ENCODE results near the gene INTS6.

The INTS6 gene

GRCh38 chr13:51467730-51468129 is 14.9 kb upstream of the INTS6 start:
- no peaks in the 10 kb centered on the region for H3K36me3 Mint-ChIP-seq (ENCODE audit: low read depth)
- no peaks in the 10 kb centered on the region for H3K27me3 Mint-ChIP-seq (ENCODE audit: low read depth)
- no peak for TF ChIP-seq CTCF (IDR thresholded peaks at IDR 0.05; ENCODE audit: unreplicated experiment in 3 of 3)
- no peaks in the 10 kb centered on the region for H3K4me1 Mint-ChIP-seq
- H3K9me3 Mint-ChIP-seq = no peaks in the 10 kb centered on the region
- H3K4me3 Mint-ChIP-seq = no peak overlapping the region
- H3K27ac Mint-ChIP-seq = no peak overlapping the region

GRCh38 chr13:51465124-51465523 is 12.3 kb upstream of the INTS6 start:
- Mint-ChIP-seq H3K27ac (no peak overlapping the region), H3K9me3 (no peaks in the 10 kb centered on the region), H3K4me3 (no peak overlapping the region), H3K4me1 (no peaks in the 10 kb centered on the region), H3K36me3 (ENCODE audit: low read depth) (no peaks in the 10 kb centered on the region), H3K27me3 (ENCODE audit: low read depth) (no peaks in the 10 kb centered on the region)
- TF ChIP-seq CTCF (IDR thresholded peaks at IDR 0.05; ENCODE audit: unreplicated experiment in 3 of 3) = no peak

GRCh38 chr13:51457086-51457815 is 4.4 kb upstream of the INTS6 start:
- H3K4me3 Mint-ChIP-seq = no peak overlapping the region
- H3K4me1 Mint-ChIP-seq = no peaks in the 10 kb centered on the region
- no peaks in the 10 kb centered on the region for H3K9me3 Mint-ChIP-seq
- no peak overlapping the region for H3K27ac Mint-ChIP-seq
- TF ChIP-seq CTCF (IDR thresholded peaks at IDR 0.05; ENCODE audit: unreplicated experiment in 3 of 3) = no peak
- peaks cover 19% of the 10 kb centered on the region for H3K36me3 Mint-ChIP-seq (ENCODE audit: low read depth)
- H3K27me3 Mint-ChIP-seq (ENCODE audit: low read depth) = peaks cover 3% of the 10 kb centered on the region

- Mint-ChIP-seq H3K36me3 (ENCODE audit: low read depth) (peaks cover 19% of the 10 kb centered on the region), H3K4me3 (no peak overlapping the region), H3K27me3 (ENCODE audit: low read depth) (peaks cover 3% of the 10 kb centered on the region), H3K27ac (no peak overlapping the region), H3K4me1 (no peaks in the 10 kb centered on the region), H3K9me3 (no peaks in the 10 kb centered on the region)
- TF ChIP-seq CTCF (IDR thresholded peaks at IDR 0.05; ENCODE audit: unreplicated experiment in 3 of 3) = no peak
These were observed 3.7 kb upstream of the INTS6 start for GRCh38 chr13:51456510-51456909.

- Mint-ChIP-seq H3K27ac (no peak overlapping the region), H3K36me3 (ENCODE audit: low read depth) (peaks cover 21% of the 10 kb centered on the region), H3K9me3 (no peaks in the 10 kb centered on the region), H3K27me3 (ENCODE audit: low read depth) (peaks cover 3% of the 10 kb centered on the region), H3K4me3 (no peak overlapping the region), H3K4me1 (peaks cover 7% of the 10 kb centered on the region)
- TF ChIP-seq CTCF (IDR thresholded peaks at IDR 0.05; ENCODE audit: unreplicated experiment in 3 of 3) = no peak
These were observed 2.7 kb upstream of the INTS6 start for GRCh38 chr13:51455532-51455931.
